ENCODE measurements around the gene AKT3.

- TF ChIP-seq CTCF (IDR thresholded peaks at IDR 0.05) (no peak), POLR2A (IDR thresholded peaks at IDR 0.05) (no peak)
These were observed 291.5 kb downstream of the AKT3 start for GRCh38 chr1:243558576-243558975.

Measured in esophagus squamous epithelium (tissue), 4 donors.